ENCODE measurements around the gene TPPP3. TPM values are rescaled to one million over a fixed set of nuclear protein-coding genes. Genes with fewer than 3 reads are reported as not detected.
A peak's percentile ranks its signal among the peaks of the same experiment; 100 is the strongest.
"Not testable (repeated sequence)": the region's sequence is repeated elsewhere in the genome, so short reads cannot be mapped to it uniquely, and the experiment has no call there.

Gene TPPP3
- polyA plus RNA-seq, 3 donors, result 63.1 to 123 (median 78.6) TPM

- intact Hi-C loops (cut with micrococcal nuclease), result no loop called here
- no peak within 1 kb of the TSS for H3K27ac ChIP-seq (ENCODE audit: low read depth in 1 of 2, low read length in 2 of 2)
- H3K9me3 Mint-ChIP-seq, result no peaks in the 10 kb centered on the region
- H3K36me3 ChIP-seq (replicated peaks in 1 of 2; ENCODE audit: control insufficient read depth in 1 of 2, insufficient read depth in 2 of 2, low read length in 2 of 2), result no peaks in the 10 kb centered on the region
- H3K9ac ChIP-seq (ENCODE audit: insufficient read depth, low read length, poor library complexity, severe bottlenecking), result peak within 1 kb of the TSS; percentile 70
- H3K27ac Mint-ChIP-seq, result peak within 1 kb of the TSS in 1 of 7 donors; percentile 50
- peaks cover 13% of the 10 kb centered on the region for H3K4me1 Mint-ChIP-seq
- H3K4me1 ChIP-seq (ENCODE audit: control insufficient read depth in 1 of 2, insufficient read depth in 2 of 2, low read length in 2 of 2), result peaks cover 10 to 13% of the 10 kb centered on the region in 2 donors
- peak within 1 kb of the TSS; percentile 40 to 80 (median 70) for H3K4me3 ChIP-seq (replicated peaks in 1 of 3; ENCODE audit: low read depth in 2 of 3, low read length in 3 of 3)
- peaks cover 8 to 32% (median 31%) of the 10 kb centered on the region in 3 donors for H3K27me3 Mint-ChIP-seq (ENCODE audit: low read depth in 3 of 3)
- H3K27me3 ChIP-seq (ENCODE audit: control insufficient read depth in 2 of 2, insufficient read depth in 2 of 2, low read length in 2 of 2), result peaks cover 0 to 11% of the 10 kb centered on the region in 2 donors
- H3K4me2 ChIP-seq (replicated peaks; ENCODE audit: extremely low read depth, low read length, poor library complexity, severe bottlenecking), result peak within 1 kb of the TSS; percentile 96
- DNase-seq, result peak; percentile 33 to 60 (median 54)
- TF ChIP-seq CTCF (IDR thresholded peaks at IDR 0.05), result peak; percentile 63
- WGBS (ENCODE audit: insufficient coverage), result 1% methylated on average over 72 of the region's 73 CpGs
- peak within 1 kb of the TSS; percentile 68 to 83 for H3K4me3 Mint-ChIP-seq
- no peaks in the 10 kb centered on the region for H3K9me3 ChIP-seq (replicated peaks in 1 of 2; ENCODE audit: control insufficient read depth in 1 of 2, insufficient read depth in 1 of 2, low read length in 2 of 2)
- peak within 1 kb of the TSS; percentile 98 for H2AFZ ChIP-seq (ENCODE audit: insufficient read depth, low read depth, low read length, poor library complexity, severe bottlenecking)
- H4K20me1 ChIP-seq (ENCODE audit: insufficient read depth, low read length), result no peaks in the 10 kb centered on the region
- no peaks in the 10 kb centered on the region for H3K36me3 Mint-ChIP-seq
- no peaks in the 10 kb centered on the region for H3K79me2 ChIP-seq (ENCODE audit: insufficient read depth, low read length)
Observed at GRCh38 chr16:67415872-67416793, 22.8 kb upstream of the TPPP3 start, which contains the start of gene ZDHHC1. Gene ZDHHC1 (minus strand): TSS chr16:67416477. CDS start chr16:67407775, 8,702 bp downstream.

- H2AFZ ChIP-seq (ENCODE audit: insufficient read depth, low read depth, low read length, poor library complexity, severe bottlenecking), result peak overlapping the region; percentile 98
- H3K27ac Mint-ChIP-seq; H3K9me3 ChIP-seq (replicated peaks in 1 of 2; ENCODE audit: control insufficient read depth in 1 of 2, insufficient read depth in 1 of 2, low read length in 2 of 2); H3K79me2 ChIP-seq (ENCODE audit: insufficient read depth, low read length); intact Hi-C loops (cut with micrococcal nuclease); H4K20me1 ChIP-seq (ENCODE audit: insufficient read depth, low read length); H3K36me3 ChIP-seq (replicated peaks in 1 of 2; ENCODE audit: control insufficient read depth in 1 of 2, insufficient read depth in 2 of 2, low read length in 2 of 2); H3K9ac ChIP-seq (ENCODE audit: insufficient read depth, low read length, poor library complexity, severe bottlenecking); H3K36me3 Mint-ChIP-seq; DNase-seq; H3K9me3 Mint-ChIP-seq; H3K27ac ChIP-seq (ENCODE audit: low read depth in 1 of 2, low read length in 2 of 2): not testable (repeated sequence)
- H3K27me3 ChIP-seq (ENCODE audit: control insufficient read depth in 2 of 2, insufficient read depth in 2 of 2, low read length in 2 of 2), result peaks cover 0 to 11% of the 10 kb centered on the region in 2 donors
- Mint-ChIP-seq H3K4me3 (peak overlapping the region; percentile 66 to 79), H3K27me3 (ENCODE audit: low read depth in 3 of 3) (peaks cover 8 to 32% (median 31%) of the 10 kb centered on the region in 3 donors), H3K4me1 (peaks cover 13% of the 10 kb centered on the region)
- H3K4me3 ChIP-seq (replicated peaks in 1 of 3; ENCODE audit: low read depth in 2 of 3, low read length in 3 of 3), result peak overlapping the region in 1 of 3 experiments; percentile 80
- H3K4me1 ChIP-seq (ENCODE audit: control insufficient read depth in 1 of 2, insufficient read depth in 2 of 2, low read length in 2 of 2), result peaks cover 10 to 13% of the 10 kb centered on the region in 2 donors
- WGBS (ENCODE audit: insufficient coverage), result 94% methylated on average over 17 of the region's 19 CpGs
- peak overlapping the region; percentile 96 for H3K4me2 ChIP-seq (replicated peaks; ENCODE audit: extremely low read depth, low read length, poor library complexity, severe bottlenecking)
Observed at GRCh38 chr16:67415421-67415820, 22.1 kb upstream of the TPPP3 start.
